ENCODE results near the gene PEX13.

DNA sequence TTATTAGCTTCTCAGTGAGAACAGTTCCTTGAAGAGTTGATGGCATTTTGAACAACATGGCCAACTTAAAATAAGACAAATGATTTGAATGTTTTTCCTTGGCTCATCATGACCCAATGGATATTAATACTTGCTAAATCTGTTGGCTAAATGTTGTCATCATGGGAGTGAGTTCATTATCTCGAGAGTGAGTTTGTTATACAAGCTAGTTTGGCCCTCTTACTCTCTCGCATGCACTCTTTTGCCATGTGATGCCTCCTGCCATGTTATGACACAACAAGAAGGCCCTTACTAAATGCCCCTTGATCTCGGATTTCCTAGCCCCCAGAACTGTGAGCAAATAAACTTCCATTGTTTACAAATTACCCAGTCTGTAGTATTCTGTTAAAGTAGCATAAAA, 25.3 kb downstream of the PEX13 start:
- TF ChIP-seq ELF1 (IDR thresholded peaks at IDR 0.05; ENCODE audit: borderline replicate concordance, low read depth) (no peak), RAD21 (IDR thresholded peaks at IDR 0.05; ENCODE audit: low read depth) (no peak), SIN3A (IDR thresholded peaks at IDR 0.05; ENCODE audit: low read depth) (no peak), POLR2A (IDR thresholded peaks at IDR 0.05; ENCODE audit: borderline replicate concordance, extremely low read depth, insufficient read depth, insufficient read length) (no peak), CTCF (IDR thresholded peaks at IDR 0.05 in 2 of 3, conservative IDR thresholded peaks at IDR 0.05 in 1 of 3; ENCODE audit: borderline replicate concordance in 1 of 3, insufficient read depth in 1 of 3, low read depth in 2 of 3, low read length in 2 of 3) (no peak), EZH2phosphoT487 (IDR thresholded peaks at IDR 0.05; ENCODE audit: borderline replicate concordance) (no peak), ZBTB33 (IDR thresholded peaks at IDR 0.05; ENCODE audit: extremely low read depth, insufficient replicate concordance, low read length) (no peak), EZH2 (IDR thresholded peaks at IDR 0.05) (no peak), POLR2AphosphoS5 (IDR thresholded peaks at IDR 0.05; ENCODE audit: low read depth, low read length) (no peak), JUND (IDR thresholded peaks at IDR 0.05) (no peak), CEBPB (IDR thresholded peaks at IDR 0.05; ENCODE audit: low read depth) (no peak), MAX (IDR thresholded peaks at IDR 0.05) (no peak)
- TF ChIP-seq, protein P1, sequence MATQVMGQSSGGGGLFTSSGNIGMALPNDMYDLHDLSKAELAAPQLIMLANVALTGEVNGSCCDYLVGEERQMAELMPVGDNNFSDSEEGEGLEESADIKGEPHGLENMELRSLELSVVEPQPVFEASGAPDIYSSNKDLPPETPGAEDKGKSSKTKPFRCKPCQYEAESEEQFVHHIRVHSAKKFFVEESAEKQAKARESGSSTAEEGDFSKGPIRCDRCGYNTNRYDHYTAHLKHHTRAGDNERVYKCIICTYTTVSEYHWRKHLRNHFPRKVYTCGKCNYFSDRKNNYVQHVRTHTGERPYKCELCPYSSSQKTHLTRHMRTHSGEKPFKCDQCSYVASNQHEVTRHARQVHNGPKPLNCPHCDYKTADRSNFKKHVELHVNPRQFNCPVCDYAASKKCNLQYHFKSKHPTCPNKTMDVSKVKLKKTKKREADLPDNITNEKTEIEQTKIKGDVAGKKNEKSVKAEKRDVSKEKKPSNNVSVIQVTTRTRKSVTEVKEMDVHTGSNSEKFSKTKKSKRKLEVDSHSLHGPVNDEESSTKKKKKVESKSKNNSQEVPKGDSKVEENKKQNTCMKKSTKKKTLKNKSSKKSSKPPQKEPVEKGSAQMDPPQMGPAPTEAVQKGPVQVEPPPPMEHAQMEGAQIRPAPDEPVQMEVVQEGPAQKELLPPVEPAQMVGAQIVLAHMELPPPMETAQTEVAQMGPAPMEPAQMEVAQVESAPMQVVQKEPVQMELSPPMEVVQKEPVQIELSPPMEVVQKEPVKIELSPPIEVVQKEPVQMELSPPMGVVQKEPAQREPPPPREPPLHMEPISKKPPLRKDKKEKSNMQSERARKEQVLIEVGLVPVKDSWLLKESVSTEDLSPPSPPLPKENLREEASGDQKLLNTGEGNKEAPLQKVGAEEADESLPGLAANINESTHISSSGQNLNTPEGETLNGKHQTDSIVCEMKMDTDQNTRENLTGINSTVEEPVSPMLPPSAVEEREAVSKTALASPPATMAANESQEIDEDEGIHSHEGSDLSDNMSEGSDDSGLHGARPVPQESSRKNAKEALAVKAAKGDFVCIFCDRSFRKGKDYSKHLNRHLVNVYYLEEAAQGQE (IDR thresholded peaks at IDR 0.05; ENCODE audit: low read depth), result no peak

Data from HCT116 (cell line).